ENCODE measurements around the gene TEKT5.
A peak's percentile ranks its signal among the peaks of the same experiment; 100 is the strongest.

Gene TEKT5

DNA sequence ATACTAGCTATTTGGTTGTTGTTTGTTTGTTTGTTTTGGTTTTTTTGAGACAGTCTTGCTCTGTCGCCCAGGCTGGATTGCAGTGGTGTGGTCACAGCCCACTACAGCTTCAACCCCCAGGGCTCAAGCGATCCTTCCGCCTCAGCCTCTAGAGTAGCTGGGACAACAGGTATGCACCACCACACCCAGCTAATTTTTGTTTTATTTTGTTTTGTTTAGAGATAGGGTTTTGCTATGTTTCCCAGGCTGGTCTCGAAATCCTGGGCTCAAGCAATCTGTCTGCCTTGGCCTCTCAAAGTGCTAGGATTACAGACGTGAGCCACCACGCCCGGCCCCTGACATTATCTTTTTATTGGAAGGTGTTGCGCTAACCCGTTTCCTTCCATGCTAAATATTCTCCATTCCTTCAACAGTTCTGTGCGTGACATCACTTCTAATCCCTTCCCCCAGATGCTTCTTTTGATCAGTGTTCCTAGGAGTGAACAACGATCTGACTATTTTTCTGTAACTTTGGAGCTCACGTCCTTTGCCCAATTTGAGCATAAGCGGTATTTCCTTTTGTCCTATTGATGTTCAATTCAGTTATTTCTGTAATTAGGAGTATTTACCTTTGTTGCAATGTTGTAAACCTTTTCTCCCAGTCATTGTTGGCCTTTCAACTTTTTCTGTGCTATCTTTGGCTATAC, 84.1 kb downstream of the TEKT5 start:
- no peak for DNase-seq (ENCODE audit: low read depth in 2 of 2)

DNA sequence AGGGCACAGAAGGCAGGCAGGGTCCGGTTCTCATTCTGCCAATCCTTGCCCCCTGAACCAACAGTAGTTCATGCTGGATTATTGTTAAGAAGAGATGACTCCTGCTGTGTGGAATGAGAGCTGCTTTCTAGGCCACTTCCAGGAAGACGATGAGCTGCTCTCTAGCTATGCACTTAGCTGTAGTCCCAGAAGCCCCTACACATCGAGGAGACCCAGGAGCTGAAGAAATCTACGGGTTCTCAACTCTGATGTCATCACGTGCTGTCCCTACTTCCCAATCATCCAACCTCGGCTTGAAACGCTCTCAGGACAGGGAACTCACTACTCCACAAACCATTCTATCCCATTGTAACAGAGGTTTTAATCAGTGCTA, 85.3 kb downstream of the TEKT5 start:
- DNase-seq (ENCODE audit: low read depth in 2 of 2) = peak; percentile 63 to 65

DNA sequence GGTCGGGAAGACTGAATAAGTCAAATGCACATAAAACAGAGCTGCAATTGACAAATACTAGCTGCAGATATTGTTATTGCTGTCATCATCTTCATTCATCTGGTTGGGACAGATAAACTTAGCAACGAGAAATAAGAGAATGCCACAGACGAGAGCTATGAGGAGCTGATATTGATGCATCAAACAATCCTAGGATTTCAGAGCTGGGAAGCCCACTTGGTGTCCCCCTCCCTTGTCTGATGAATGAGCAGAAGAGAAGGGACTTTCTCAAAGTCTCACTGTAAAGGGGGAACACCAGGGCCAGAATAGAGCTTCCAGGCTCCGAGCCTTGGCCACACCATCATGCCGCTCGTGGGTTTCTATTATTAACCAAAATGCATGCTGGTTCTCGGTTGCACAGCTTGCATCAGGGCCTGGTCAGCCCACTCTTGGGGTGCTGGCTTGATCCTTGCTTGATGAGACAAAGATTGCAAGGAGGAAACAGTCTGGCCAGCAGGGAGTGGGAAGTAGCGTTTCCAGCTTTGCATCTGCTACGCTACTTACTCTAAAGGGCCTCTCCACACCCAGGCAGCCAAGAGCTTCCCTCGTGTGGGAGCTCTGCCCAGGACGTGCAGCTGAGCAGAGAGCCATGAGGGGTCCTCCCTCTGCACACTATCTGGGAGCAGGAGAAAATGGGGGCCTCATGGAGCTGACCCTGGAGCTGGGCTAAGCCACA, 85.9 kb downstream of the TEKT5 start:
- peak in 1 of 2 experiments; percentile 26 for DNase-seq (ENCODE audit: low read depth in 2 of 2)

DNA sequence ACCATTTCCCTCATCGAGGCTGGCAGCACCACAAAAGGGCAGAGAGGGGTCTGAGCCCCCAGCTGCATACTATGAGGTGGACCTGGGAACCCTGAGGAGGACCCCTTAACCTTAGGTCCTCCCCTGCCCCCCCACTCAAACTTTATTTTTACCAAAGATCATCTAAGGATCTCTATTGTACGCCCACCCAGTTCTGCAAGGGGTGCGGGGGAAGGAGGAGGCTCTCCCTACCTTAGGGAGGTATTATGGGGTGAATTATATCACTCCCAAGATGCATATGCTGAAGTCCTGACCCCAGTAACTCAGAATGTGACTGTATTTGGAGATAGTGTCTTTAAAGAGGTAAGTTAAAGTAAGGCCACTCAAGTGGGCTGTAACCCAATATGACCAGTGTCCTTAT, 87.6 kb downstream of the TEKT5 start:
- no peak for DNase-seq (ENCODE audit: low read depth in 2 of 2)

GRCh38 chr16:10606607-10607006, 88.1 kb downstream of the TEKT5 start:
- DNase-seq (ENCODE audit: low read depth in 2 of 2) = no peak

DNA sequence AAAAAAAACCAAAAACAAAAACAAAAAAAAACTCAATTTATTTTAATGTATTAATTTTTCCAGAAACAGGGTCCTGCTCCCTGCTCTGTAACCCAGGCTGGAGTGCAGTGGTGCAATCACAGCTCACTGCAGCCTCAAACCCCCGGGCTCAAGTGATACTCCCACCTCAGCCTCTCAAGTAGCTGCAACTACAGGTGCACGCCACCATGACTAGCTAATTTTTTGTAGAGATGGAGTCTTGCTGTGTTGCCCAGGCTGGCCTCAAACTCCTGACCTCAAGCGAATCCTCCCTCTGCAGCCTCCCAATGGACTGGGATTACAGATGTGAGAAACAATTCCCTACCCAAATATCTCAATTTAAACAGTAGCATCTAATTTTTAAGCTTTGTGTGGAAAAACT, 89.1 kb downstream of the TEKT5 start:
- no peak for DNase-seq (ENCODE audit: low read depth in 2 of 2)

DNA sequence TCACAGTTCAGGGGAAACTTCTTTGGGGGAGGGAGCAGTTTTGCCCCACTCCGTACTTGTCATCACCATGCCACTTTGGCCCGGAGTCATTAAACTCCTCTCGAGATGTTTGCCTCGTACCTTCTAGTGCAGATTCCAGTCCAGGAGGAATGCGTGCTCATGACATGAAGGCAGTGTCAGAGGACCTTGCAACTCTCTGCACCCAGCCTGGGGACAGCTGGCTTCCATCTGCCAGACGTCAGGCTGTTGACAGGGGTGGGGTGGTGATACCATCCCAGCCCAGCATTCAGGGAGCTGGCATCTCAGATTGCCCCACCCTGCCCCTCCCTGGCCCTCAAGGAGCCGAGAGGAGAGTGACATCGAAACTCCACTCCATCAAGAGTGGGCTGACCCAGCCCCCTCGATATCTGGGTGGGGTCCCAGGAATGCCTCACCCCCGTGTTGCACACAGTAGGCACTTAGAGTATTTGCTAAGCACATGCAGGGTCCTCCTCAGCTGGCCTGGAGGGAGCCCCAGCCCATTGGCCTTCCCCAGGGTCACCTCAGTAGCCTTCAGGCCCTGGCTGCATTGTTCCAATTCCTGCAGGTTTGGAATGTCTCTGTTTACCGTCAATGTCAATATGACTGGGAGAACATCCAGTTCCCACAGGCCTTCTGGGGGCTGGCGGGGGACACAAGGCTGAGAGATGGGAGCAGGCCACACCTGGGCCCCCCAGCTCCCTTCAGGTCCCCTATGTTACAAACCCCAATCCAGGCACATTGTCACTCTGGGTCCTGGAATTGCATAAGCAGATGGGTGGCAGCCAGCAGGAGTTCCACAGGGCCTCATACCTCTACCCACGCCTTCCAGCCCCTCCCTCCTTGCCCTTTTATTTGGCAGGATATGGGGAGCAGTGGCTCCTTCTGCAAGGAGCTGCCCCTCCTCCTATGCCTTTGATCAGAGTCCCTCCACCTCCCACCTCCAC, 93.0 kb downstream of the TEKT5 start:
- no peak for DNase-seq (ENCODE audit: low read depth in 2 of 2)

- DNase-seq (ENCODE audit: low read depth in 2 of 2) = peak in 1 of 2 experiments; percentile 19
Measured at GRCh38 chr16:10600782-10601443, 93.8 kb downstream of the TEKT5 start.

DNA sequence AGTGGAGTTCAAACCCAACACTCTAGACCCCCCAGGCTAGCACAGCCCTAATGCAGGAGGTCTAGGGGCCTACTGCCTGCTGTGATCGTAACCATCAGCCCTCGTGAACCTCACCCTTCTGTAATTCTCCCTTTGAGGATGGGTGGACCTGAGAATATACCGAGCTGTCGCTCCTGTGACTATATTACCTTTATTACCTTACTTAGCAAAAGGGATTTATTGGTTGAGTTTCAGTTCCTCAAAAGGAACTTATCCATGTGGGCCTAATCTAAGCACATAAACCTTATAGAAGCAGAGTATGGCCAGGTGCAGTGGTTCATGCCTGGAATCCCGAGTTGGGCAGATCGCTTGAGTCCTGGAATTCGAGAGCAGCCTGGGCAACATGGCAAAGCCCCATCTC, 95.1 kb downstream of the TEKT5 start:
- DNase-seq (ENCODE audit: low read depth in 2 of 2) = no peak

DNA sequence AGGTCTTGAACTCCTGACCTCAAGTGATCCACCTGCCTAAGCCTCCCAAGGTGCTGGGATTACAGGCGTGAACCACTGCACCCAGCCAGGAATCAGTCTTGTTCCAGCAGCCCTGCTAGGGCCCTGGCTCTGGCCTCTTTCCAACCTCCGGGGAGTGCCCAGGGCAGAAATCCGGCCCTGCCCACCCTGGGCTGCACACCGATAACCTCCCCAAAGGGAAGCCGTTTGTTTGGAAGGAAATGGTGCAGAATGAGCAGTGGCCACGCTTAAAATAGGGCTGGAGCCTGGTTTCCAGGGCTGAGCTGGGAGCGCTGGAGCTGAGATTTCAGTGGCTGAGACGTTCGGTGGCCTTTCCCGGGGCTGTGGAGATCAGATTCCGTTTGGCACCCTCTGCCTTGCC, 96.6 kb downstream of the TEKT5 start:
- DNase-seq (ENCODE audit: low read depth in 2 of 2) = no peak

DNA sequence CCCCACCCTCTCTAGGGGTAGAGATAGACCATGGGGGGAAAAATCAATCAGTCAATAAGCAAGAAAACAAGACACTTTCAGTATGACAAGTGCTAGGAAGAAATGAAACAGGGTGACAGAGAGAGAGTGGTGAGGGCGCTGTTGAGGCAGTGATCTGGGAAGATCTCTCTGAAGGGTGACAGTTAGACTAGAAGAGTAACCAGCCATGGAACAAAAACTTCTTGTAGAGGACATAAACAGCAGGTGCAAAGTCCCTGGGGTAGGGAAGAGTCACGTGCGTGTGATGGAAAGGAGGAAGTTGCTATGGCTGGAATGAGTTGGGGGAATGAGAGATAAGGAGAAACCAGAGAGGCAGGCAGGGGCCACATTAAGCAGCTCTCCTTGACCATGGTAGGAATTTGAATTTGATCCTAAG, 97.5 kb downstream of the TEKT5 start:
- no peak for DNase-seq (ENCODE audit: low read depth in 2 of 2)

DNA sequence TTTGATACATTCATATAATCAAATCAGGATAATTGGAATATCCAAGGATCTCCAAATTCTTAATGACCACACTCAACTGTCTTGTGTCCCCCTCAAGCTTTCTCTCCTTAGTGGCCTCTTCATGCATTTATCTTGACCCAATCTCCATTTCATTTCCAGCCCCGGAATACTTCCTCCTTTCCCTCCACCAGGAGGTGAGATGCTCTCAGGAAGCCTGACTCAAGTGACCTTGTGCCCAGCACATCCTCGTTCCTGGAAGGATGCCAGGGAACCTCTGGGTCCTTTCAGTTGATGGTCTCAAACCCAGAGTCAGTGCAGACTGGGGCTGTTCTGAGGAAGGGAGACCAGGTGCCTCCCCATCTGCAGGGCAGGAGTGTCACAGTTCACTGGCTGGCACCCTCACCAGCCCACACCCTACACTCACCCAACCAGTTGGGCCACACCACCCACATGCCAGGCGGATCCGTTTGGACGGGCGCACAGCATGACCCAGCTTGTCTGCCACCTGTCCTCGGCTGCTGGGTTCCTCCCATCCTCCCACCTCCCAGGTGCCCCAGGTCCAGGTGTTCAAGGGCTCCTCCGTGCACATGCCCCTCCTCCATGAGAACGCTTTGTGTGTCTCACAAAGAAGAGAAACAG, 100.3 kb downstream of the TEKT5 start:
- no peak for DNase-seq (ENCODE audit: low read depth in 2 of 2)

DNA sequence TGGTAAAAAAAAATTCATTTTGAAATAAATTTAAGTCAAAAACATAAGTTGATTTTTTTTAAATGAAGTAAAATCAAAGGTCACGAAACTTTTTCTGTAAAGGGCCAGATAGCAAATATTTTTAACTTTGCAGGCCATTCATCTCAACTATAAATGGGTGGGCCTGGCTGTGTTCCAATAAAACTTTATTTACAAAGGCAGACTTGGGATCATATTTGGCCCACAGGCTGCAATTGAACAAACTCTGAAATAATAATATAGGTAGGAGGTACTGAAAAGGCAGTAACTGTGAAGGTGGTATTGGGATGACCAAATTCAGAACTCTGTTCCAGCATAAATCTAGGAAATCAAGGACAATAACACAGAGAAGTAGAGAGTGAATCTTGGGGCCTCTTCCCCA, 102.1 kb downstream of the TEKT5 start:
- no peak for DNase-seq (ENCODE audit: low read depth in 2 of 2)

- no peak for DNase-seq (ENCODE audit: low read depth in 2 of 2)
Measured at GRCh38 chr16:10590342-10590741, 104.4 kb downstream of the TEKT5 start.

DNA sequence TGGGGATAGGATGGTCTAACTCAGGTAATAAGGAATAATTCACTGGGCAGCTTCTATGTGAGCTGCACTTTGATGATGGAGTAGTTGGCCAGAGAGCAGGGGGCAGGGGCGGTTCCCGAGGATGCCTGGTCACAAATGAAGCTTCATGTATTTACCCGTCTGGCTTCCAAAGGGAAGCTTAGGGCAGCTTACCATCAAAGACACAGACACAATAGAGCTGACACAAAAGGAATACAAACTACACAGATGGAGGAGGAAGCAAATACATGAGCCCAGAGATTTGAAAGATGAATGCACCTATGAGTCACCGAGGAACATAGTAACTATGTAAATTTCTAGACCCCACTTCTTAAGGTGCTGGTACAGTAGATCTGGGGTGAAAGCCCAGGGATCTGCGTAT, 105.6 kb downstream of the TEKT5 start:
- DNase-seq (ENCODE audit: low read depth in 2 of 2) = no peak

GRCh38 chr16:10587622-10588021, 107.1 kb downstream of the TEKT5 start:
- no peak for DNase-seq (ENCODE audit: low read depth in 2 of 2)

DNA sequence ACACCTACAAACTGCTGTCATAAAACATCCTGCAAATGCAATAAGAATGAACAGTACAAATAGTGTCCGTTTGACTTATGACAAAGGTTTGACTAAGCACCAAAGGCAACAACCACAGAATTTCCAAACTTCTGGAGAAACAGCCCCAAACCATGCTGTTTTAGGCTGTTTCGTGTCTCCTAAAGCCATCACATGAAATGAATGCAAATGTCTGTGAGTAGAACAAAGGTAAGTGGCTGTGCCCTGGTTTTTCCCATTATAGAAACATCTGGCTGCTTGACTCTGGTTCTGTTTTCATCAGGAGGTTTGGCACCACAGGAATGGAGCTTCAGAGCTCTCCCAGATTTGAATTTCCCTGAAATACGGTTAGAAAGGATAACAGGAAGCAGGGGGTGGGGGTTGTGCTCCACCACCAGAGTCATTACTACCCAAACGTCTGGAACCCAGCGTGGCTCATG, 109.7 kb downstream of the TEKT5 start:
- peak in 1 of 2 experiments; percentile 12 for DNase-seq (ENCODE audit: low read depth in 2 of 2)

DNA sequence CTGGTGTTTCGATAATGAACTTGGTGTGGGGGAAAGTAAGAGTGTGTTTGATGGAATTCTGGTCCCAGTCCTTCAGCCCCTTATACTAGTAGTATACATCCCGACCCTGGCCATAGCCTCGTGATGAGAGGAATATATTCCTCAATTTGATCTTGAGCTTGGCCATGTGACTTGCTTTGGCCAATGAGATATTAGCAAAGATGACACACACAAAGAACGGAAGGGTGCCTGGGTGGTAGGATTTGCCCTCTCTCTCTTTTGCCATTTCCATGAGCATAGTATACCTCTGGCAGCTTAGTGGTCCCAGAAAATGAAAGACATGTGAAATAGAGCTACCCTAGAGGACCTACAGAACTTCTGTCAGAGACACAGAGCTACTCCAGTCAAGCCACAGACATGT, 111.5 kb downstream of the TEKT5 start:
- no peak for DNase-seq (ENCODE audit: low read depth in 2 of 2)

DNA sequence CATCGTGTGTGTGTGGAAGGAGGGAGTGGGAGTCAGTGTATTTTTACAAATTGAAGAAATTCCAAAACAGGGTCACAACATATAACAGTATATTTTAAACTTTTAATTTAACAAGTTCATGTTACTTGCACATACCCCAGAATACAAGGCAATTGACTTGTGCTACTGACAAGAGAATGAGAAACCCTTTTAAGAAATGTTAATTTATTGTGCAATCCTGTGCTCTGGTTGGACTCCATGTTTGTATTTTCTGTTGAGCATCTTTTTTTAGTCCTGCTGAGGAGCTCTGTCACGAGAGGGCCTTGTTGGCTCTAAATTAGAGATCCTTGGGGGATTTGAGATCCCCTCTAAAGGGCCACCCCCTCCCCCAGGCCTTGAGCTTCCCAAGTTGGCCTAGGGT, 113.2 kb downstream of the TEKT5 start:
- DNase-seq (ENCODE audit: low read depth in 2 of 2) = no peak

DNA sequence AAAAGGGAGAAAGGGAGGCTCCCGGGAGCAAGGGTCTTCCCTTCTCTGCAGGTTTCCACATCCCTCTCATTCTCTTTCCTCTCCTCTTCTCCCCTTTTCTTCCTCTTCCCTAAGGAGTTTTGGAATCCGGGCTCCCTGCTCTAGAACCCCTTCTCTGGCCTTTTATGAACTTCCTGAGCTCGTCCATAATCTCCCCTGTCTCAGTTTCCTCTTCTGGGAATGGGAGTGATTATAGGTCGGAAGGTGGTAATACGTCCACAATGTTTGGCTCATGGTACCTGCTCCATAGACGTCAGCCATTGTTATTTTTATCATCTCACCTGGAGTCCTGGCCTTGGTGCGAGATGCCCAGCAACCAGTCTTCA, 113.9 kb downstream of the TEKT5 start:
- DNase-seq (ENCODE audit: low read depth in 2 of 2) = no peak

Data from fibroblast of skin of left biceps (primary cell).